GM20000 (cell line): Measurements from ENCODE around the gene CHGA.

Experiments
- DNase-seq: peaks from one replicate; pipeline ENCODE4 v3.0.0; 2012; ENCODE audit warnings: low spot score
- CTCF ChIP-seq: IDR thresholded peaks from 2 replicates; pipeline ENCODE4 v1.5.1; 2012; ENCODE audit warnings: mild to moderate bottlenecking, control low read depth; ENCODE audit errors: extremely low read depth, missing control alignments

Gene CHGA

GRCh38 chr14:92960706-92961566, 38.0 kb downstream of the CHGA start:
- TF ChIP-seq CTCF, result no peak
- DNase-seq, result no peak

- TF ChIP-seq CTCF, result no peak
- DNase-seq, result no peak
These were observed 38.6 kb downstream of the CHGA start for GRCh38 chr14:92961567-92961855.

DNA sequence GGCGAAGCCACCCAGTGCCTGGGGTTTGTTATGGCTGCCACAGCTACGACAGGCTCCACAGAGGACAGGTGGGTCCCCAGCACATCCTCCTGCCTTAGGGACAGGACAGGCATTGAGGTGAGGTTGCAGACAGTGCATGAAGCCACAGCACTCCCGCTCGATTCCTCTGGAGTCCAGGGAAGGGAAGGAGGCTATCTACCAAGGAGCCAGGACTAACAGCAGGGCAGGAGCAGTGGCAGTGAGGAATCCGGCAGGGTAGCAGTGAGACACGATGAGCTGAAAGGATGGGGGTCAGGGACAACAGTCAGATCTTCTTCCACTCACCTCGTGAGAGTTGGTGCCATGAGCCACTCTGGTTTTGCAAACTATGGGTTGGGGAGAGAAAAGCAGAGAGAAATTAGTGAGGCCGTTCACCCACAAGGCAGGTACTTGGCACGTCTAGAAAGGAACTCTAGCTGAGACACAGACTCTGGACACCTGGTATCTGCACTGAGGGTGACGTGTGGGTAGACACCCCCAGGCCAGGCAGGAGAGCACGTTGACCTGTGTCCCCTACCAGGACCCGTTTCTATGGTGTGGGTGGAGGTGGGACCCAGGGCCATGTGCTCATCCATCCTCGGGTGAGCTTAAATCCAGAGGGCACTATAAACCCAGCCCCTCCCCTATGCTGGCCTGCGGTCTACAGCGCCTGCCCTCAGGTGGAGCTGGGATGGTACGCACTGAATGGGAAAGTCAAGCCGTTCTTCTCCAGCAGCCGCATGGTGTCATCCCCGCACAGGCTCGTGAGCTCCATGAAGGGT, 39.3 kb downstream of the CHGA start:
- TF ChIP-seq CTCF, result no peak
- no peak for DNase-seq

- DNase-seq, result no peak
- TF ChIP-seq CTCF, result no peak
These were observed 39.8 kb downstream of the CHGA start for GRCh38 chr14:92962831-92963095.

DNA sequence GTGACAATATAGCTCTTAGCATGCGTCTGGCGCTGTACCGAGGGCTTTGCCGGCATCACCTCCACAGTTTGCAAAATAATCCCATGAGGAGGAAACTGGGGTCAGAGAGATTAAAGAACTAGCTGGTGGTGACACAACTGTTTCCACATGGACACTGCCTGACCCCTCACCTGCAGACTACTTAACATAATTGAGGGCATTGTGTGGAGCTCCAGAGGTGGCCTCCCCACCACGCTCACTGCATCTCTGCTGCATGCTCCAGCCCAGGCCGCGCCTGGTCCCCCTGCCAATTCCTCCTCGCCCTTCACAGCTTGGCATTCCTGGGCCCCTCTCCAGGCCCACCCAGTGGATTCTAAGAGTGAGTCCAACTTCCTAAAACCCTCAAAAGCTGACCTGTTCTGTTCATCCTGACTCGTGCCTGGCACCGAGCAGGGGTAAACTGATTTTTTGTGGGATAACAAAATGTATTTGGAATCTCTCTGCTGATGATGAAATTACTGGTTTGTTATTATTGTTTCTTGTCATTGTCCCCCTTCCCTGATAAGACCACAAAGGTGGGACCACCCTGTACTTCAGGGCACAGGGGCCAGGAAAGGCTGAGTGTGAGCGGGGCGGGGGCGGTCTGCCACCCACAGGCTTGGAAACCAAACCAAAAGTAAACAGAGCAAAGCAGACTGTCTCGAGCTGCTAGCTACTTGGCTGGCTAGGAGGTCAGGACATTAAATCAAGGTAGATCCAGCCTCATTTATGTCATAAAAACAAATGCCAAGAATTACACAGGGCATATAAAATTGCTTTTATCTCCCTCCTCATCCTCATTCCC, 40.6 kb downstream of the CHGA start:
- DNase-seq, result no peak

DNA sequence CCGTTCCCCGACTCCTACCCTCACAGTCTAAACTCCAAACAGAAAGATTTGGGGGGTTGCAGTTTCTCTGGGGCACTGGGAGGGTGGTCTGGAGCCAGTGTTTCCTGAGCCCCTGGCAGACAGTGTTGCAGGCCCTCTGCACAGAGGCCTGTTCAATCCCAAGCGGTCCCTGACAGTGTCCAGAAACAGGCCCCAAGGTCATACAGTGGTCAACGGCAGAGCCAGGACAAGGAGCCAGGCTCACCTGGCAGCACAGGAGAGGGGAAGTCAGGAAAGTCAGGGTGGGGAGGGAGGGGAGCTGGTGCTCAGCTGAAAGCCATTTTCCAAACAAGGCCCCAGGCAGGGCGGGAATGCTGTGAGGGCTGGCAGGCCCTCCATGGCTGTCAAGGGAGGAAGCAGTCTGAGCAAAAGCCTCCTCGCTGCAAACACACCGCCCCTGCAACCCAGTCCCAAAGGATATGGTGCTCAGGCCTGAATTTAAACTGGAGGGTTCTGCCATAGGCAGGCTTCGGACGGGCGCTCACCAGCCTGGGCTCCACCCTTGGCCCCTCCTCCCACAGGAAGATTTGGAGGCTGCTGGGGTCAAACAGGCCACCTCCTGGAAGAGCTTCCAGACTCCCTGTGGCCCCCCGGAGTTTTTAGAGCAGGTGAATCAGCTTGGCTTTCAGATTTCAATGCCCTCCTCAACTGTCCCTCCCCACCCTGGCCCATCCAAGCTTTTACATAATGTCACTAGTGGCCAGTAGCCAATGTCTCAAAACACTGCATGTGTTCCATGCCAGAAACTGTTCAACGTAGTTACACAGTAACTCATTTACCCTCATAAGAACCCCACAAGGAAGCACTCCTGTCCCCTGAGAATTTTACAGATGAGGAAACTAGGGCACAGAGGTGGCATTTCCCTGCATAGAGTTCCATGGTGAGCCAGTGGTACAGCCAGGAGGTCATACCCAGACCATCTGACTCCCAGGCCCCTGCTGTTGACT, 41.5 kb downstream of the CHGA start:
- TF ChIP-seq CTCF, result no peak
- no peak for DNase-seq

More for the DNA sequence above, 40.6 kb downstream of the CHGA start:
- TF ChIP-seq CTCF, result no peak
